ENCODE results near the gene GPR61.

GPR61 gene

GRCh38 chr1:109546311-109547109 is 6.8 kb downstream of the GPR61 start:
- Histone ChIP-seq H3K4me3 (ENCODE audit: low read length) (peak overlapping the region; percentile 100), H3K9ac (ENCODE audit: low read length) (no peak overlapping the region)

GRCh38 chr1:109547463-109548320 is 8.0 kb downstream of the GPR61 start:
- no peaks in the 10 kb centered on the region for H3K27me3 ChIP-seq (ENCODE audit: control insufficient read depth, insufficient read depth, low read length)
- peaks cover 17% of the 10 kb centered on the region for H3K4me1 ChIP-seq (ENCODE audit: control insufficient read depth, insufficient read depth, low read length)
- H3K9ac ChIP-seq (ENCODE audit: low read length) = peak overlapping the region; percentile 72
- no peaks in the 10 kb centered on the region for H3K36me3 ChIP-seq (ENCODE audit: control insufficient read depth, insufficient read depth, low read length)
- H3K27ac ChIP-seq (ENCODE audit: low read depth, low read length) = peak overlapping the region; percentile 95
- peak overlapping the region; percentile 100 for H3K4me3 ChIP-seq (ENCODE audit: low read length)

More at GRCh38 chr1:109546311-109547109, 6.8 kb downstream of the GPR61 start:
- Histone ChIP-seq H3K4me1 (ENCODE audit: control insufficient read depth, insufficient read depth, low read length) (peaks cover 17% of the 10 kb centered on the region), H3K27me3 (ENCODE audit: control insufficient read depth, insufficient read depth, low read length) (no peaks in the 10 kb centered on the region), H3K36me3 (ENCODE audit: control insufficient read depth, insufficient read depth, low read length) (no peaks in the 10 kb centered on the region), H3K27ac (ENCODE audit: low read depth, low read length) (peak overlapping the region; percentile 56)

- Histone ChIP-seq H3K36me3 (ENCODE audit: control insufficient read depth, insufficient read depth, low read length) (no peaks in the 10 kb centered on the region), H3K27me3 (ENCODE audit: control insufficient read depth, insufficient read depth, low read length) (no peaks in the 10 kb centered on the region), H3K4me1 (ENCODE audit: control insufficient read depth, insufficient read depth, low read length) (peaks cover 17% of the 10 kb centered on the region), H3K9ac (ENCODE audit: low read length) (peak within 1 kb of the TSS; percentile 96), H3K27ac (ENCODE audit: low read depth, low read length) (peak within 1 kb of the TSS; percentile 95), H3K4me3 (ENCODE audit: low read length) (peak within 1 kb of the TSS; percentile 100)
Measured at GRCh38 chr1:109548321-109549267, 8.9 kb downstream of the GPR61 start, which contains the start of gene GNAI3. TSS of gene GNAI3 (plus strand) at chr1:109548615. CDS start at chr1:109548721, 106 bp downstream.

- no peaks in the 10 kb centered on the region for H3K4me1 ChIP-seq (ENCODE audit: control insufficient read depth, insufficient read depth, low read length)
- H3K27ac ChIP-seq (ENCODE audit: low read depth, low read length) = no peak overlapping the region
Measured at GRCh38 chr1:109556563-109556962, 16.9 kb downstream of the GPR61 start.

GRCh38 chr1:109557520-109557919 is 17.8 kb downstream of the GPR61 start:
- Histone ChIP-seq H3K9ac (ENCODE audit: low read length) (no peak overlapping the region), H3K27ac (ENCODE audit: low read depth, low read length) (no peak overlapping the region), H3K36me3 (ENCODE audit: control insufficient read depth, insufficient read depth, low read length) (no peaks in the 10 kb centered on the region), H3K4me1 (ENCODE audit: control insufficient read depth, insufficient read depth, low read length) (no peaks in the 10 kb centered on the region), H3K27me3 (ENCODE audit: control insufficient read depth, insufficient read depth, low read length) (no peaks in the 10 kb centered on the region), H3K4me3 (ENCODE audit: low read length) (no peak overlapping the region)

More at GRCh38 chr1:109556563-109556962, 16.9 kb downstream of the GPR61 start:
- H3K4me3 ChIP-seq (ENCODE audit: low read length) = no peak overlapping the region
- H3K9ac ChIP-seq (ENCODE audit: low read length) = no peak overlapping the region
- H3K27me3 ChIP-seq (ENCODE audit: control insufficient read depth, insufficient read depth, low read length) = no peaks in the 10 kb centered on the region
- H3K36me3 ChIP-seq (ENCODE audit: control insufficient read depth, insufficient read depth, low read length) = no peaks in the 10 kb centered on the region

GRCh38 chr1:109559995-109560394 is 20.3 kb downstream of the GPR61 start:
- Histone ChIP-seq H3K4me1 (ENCODE audit: control insufficient read depth, insufficient read depth, low read length) (peaks cover 6% of the 10 kb centered on the region), H3K27me3 (ENCODE audit: control insufficient read depth, insufficient read depth, low read length) (no peaks in the 10 kb centered on the region), H3K27ac (ENCODE audit: low read depth, low read length) (no peak overlapping the region), H3K36me3 (ENCODE audit: control insufficient read depth, insufficient read depth, low read length) (no peaks in the 10 kb centered on the region), H3K4me3 (ENCODE audit: low read length) (no peak overlapping the region), H3K9ac (ENCODE audit: low read length) (no peak overlapping the region)

- Histone ChIP-seq H3K27ac (ENCODE audit: low read depth, low read length) (no peak overlapping the region), H3K27me3 (ENCODE audit: control insufficient read depth, insufficient read depth, low read length) (no peaks in the 10 kb centered on the region), H3K9ac (ENCODE audit: low read length) (no peak overlapping the region), H3K4me1 (ENCODE audit: control insufficient read depth, insufficient read depth, low read length) (peaks cover 12% of the 10 kb centered on the region), H3K4me3 (ENCODE audit: low read length) (no peak overlapping the region), H3K36me3 (ENCODE audit: control insufficient read depth, insufficient read depth, low read length) (no peaks in the 10 kb centered on the region)
Measured at GRCh38 chr1:109564194-109564878, 24.7 kb downstream of the GPR61 start.

GRCh38 chr1:109565241-109565640 is 25.6 kb downstream of the GPR61 start:
- no peak overlapping the region for H3K27ac ChIP-seq (ENCODE audit: low read depth, low read length)
- H3K9ac ChIP-seq (ENCODE audit: low read length) = no peak overlapping the region
- H3K27me3 ChIP-seq (ENCODE audit: control insufficient read depth, insufficient read depth, low read length) = no peaks in the 10 kb centered on the region
- no peaks in the 10 kb centered on the region for H3K36me3 ChIP-seq (ENCODE audit: control insufficient read depth, insufficient read depth, low read length)
- peaks cover 12% of the 10 kb centered on the region for H3K4me1 ChIP-seq (ENCODE audit: control insufficient read depth, insufficient read depth, low read length)
- H3K4me3 ChIP-seq (ENCODE audit: low read length) = no peak overlapping the region

GRCh38 chr1:109566982-109567381 is 27.3 kb downstream of the GPR61 start:
- H3K4me1 ChIP-seq (ENCODE audit: control insufficient read depth, insufficient read depth, low read length) = peaks cover 14% of the 10 kb centered on the region
- H3K4me3 ChIP-seq (ENCODE audit: low read length) = no peak overlapping the region
- H3K27me3 ChIP-seq (ENCODE audit: control insufficient read depth, insufficient read depth, low read length) = no peaks in the 10 kb centered on the region
- H3K36me3 ChIP-seq (ENCODE audit: control insufficient read depth, insufficient read depth, low read length) = no peaks in the 10 kb centered on the region
- H3K9ac ChIP-seq (ENCODE audit: low read length) = no peak overlapping the region
- no peak overlapping the region for H3K27ac ChIP-seq (ENCODE audit: low read depth, low read length)

- Histone ChIP-seq H3K36me3 (ENCODE audit: control insufficient read depth, insufficient read depth, low read length) (no peaks in the 10 kb centered on the region), H3K27me3 (ENCODE audit: control insufficient read depth, insufficient read depth, low read length) (no peaks in the 10 kb centered on the region), H3K27ac (ENCODE audit: low read depth, low read length) (no peak overlapping the region), H3K9ac (ENCODE audit: low read length) (no peak overlapping the region), H3K4me3 (ENCODE audit: low read length) (no peak overlapping the region), H3K4me1 (ENCODE audit: control insufficient read depth, insufficient read depth, low read length) (peaks cover 14% of the 10 kb centered on the region)
Measured at GRCh38 chr1:109567877-109568672, 28.4 kb downstream of the GPR61 start.

GRCh38 chr1:109569323-109569722 is 29.7 kb downstream of the GPR61 start:
- Histone ChIP-seq H3K27me3 (ENCODE audit: control insufficient read depth, insufficient read depth, low read length) (no peaks in the 10 kb centered on the region), H3K9ac (ENCODE audit: low read length) (no peak overlapping the region), H3K4me1 (ENCODE audit: control insufficient read depth, insufficient read depth, low read length) (peaks cover 9% of the 10 kb centered on the region), H3K4me3 (ENCODE audit: low read length) (no peak overlapping the region), H3K27ac (ENCODE audit: low read depth, low read length) (no peak overlapping the region), H3K36me3 (ENCODE audit: control insufficient read depth, insufficient read depth, low read length) (no peaks in the 10 kb centered on the region)
